SU-DHL-6 (cell line): Measurements from ENCODE around the gene WDR75.

Source experiments
- H2AFZ ChIP-seq: fragments of 200-600 bp; sonication (generic); 2 replicates; pipeline ENCODE4 v1.6.1; 2014; ENCODE audit warnings: low read depth, mild to moderate bottlenecking, moderate library complexity, mixed read lengths, antibody characterized with exemption, low read length; ENCODE audit not compliant: severe bottlenecking
- H3F3A ChIP-seq: fragments of 200-600 bp; shearing (Covaris generic); 2 replicates; pipeline ENCODE4 v1.6.0; 2016; ENCODE audit warnings: antibody characterized with exemption, mild to moderate bottlenecking; ENCODE audit not compliant: insufficient read depth
- H3K27ac ChIP-seq: fragments of 200-600 bp; sonication (generic); 2 replicates; pipeline ENCODE4 v1.5.1; 2016; ENCODE audit warnings: low read depth, mild to moderate bottlenecking, low read length, moderate library complexity, mixed read lengths
- H3K27me3 ChIP-seq: fragments of 200-600 bp; sonication (generic), shearing (Covaris generic); 2 replicates; pipeline ENCODE4 v1.6.0; 2014; ENCODE audit warnings: mild to moderate bottlenecking, low read length
- H3K36me3 ChIP-seq: fragments of 200-600 bp; sonication (generic); 2 replicates; pipeline ENCODE4 v1.6.1; 2014; ENCODE audit warnings: mild to moderate bottlenecking, low read length, mixed read lengths
- H3K4me2 ChIP-seq: fragments of 300-600, 200-600 bp; shearing (Covaris generic), sonication (generic); 2 replicates; pipeline ENCODE4 v1.6.0; 2014; ENCODE audit warnings: low read length, low read depth, mild to moderate bottlenecking; ENCODE audit not compliant: poor library complexity, severe bottlenecking
- H3K4me3 ChIP-seq: fragments of 200-600 bp; sonication (generic); 2 replicates; pipeline ENCODE4 v1.5.1; 2014; ENCODE audit warnings: antibody characterized with exemption, low read length, mild to moderate bottlenecking, mixed read lengths; ENCODE audit not compliant: insufficient read depth, poor library complexity, severe bottlenecking
- H3K79me2 ChIP-seq: fragments of 200-600 bp; sonication (generic); 2 replicates; pipeline ENCODE4 v1.6.1; 2014; ENCODE audit warnings: mild to moderate bottlenecking, low read length, moderate library complexity; ENCODE audit not compliant: insufficient read depth
- H3K9ac ChIP-seq: fragments of 200-600 bp; sonication (generic); 2 replicates; pipeline ENCODE4 v1.7.0; 2014; ENCODE audit warnings: mild to moderate bottlenecking, low read length
- H3K9me2 ChIP-seq: fragments of 200-600 bp; sonication (generic); replicated peaks from 2 replicates; pipeline ENCODE4 v1.6.1; 2014; ENCODE audit warnings: low read length; ENCODE audit not compliant: insufficient read depth
- H3K9me3 ChIP-seq: fragments of 200-600 bp; sonication (generic); 2 replicates; pipeline ENCODE4 v1.6.1; 2014; ENCODE audit warnings: low read length, mixed read lengths; ENCODE audit not compliant: insufficient read depth
- H4K20me1 ChIP-seq: fragments of 200-600 bp; sonication (generic); 2 replicates; pipeline ENCODE4 v1.6.1; 2014; ENCODE audit warnings: low read depth, mild to moderate bottlenecking, antibody characterized with exemption, low read length, moderate library complexity, mixed read lengths
- CTCF ChIP-seq: fragments of 200-600 bp; sonication (generic); IDR thresholded peaks from one replicate; pipeline ENCODE4 v1.5.1; 2017; ENCODE audit warnings: antibody characterized with exemption, mild to moderate bottlenecking, low read length, moderate library complexity; ENCODE audit not compliant: insufficient read depth, poor library complexity, severe bottlenecking
- EZH2phosphoT487 ChIP-seq: fragments of 200-600 bp; sonication (generic), shearing (Covaris generic); conservative IDR thresholded peaks from 2 replicates; pipeline ENCODE4 v1.6.1; 2018; ENCODE audit warnings: mild to moderate bottlenecking, antibody characterized with exemption, low read length, moderate library complexity, mixed read lengths

Gene WDR75

GRCh38 chr2:189424961-189425360 lies 16.3 kb upstream of the WDR75 start:
- no peak overlapping the region for H3K4me2 ChIP-seq
- no peak overlapping the region for H2AFZ ChIP-seq
- no peak overlapping the region for H3K9ac ChIP-seq
- TF ChIP-seq CTCF: no peak
- no peak for TF ChIP-seq EZH2phosphoT487
- no peaks in the 10 kb centered on the region for H3K79me2 ChIP-seq
- no peaks in the 10 kb centered on the region for H3K9me2 ChIP-seq
- no peak overlapping the region for H3K27ac ChIP-seq
- H3K4me3 ChIP-seq: no peak overlapping the region
- no peaks in the 10 kb centered on the region for H3K9me3 ChIP-seq
- H3F3A ChIP-seq: no peaks in the 10 kb centered on the region
- no peaks in the 10 kb centered on the region for H4K20me1 ChIP-seq
- H3K27me3 ChIP-seq: no peaks in the 10 kb centered on the region; the same call in 1 of the 2 replicates
- no peaks in the 10 kb centered on the region for H3K36me3 ChIP-seq

GRCh38 chr2:189425676-189426075 lies 15.6 kb upstream of the WDR75 start:
- no peaks in the 10 kb centered on the region for H3F3A ChIP-seq
- H3K9ac ChIP-seq: no peak overlapping the region
- H3K27ac ChIP-seq: no peak overlapping the region
- no peaks in the 10 kb centered on the region for H3K36me3 ChIP-seq
- H3K27me3 ChIP-seq: no peaks in the 10 kb centered on the region; the same call in 1 of the 2 replicates
- no peak for TF ChIP-seq CTCF
- no peak for TF ChIP-seq EZH2phosphoT487
- H2AFZ ChIP-seq: no peak overlapping the region
- H3K9me3 ChIP-seq: no peaks in the 10 kb centered on the region
- no peaks in the 10 kb centered on the region for H3K79me2 ChIP-seq
- H3K4me3 ChIP-seq: no peak overlapping the region
- H4K20me1 ChIP-seq: no peaks in the 10 kb centered on the region
- no peaks in the 10 kb centered on the region for H3K9me2 ChIP-seq
- no peak overlapping the region for H3K4me2 ChIP-seq

GRCh38 chr2:189426886-189427285 lies 14.4 kb upstream of the WDR75 start:
- TF ChIP-seq EZH2phosphoT487 (no peak), CTCF (no peak)
- H3F3A ChIP-seq: no peaks in the 10 kb centered on the region
- no peak overlapping the region for H3K4me2 ChIP-seq
- H3K79me2 ChIP-seq: no peaks in the 10 kb centered on the region
- H4K20me1 ChIP-seq: no peaks in the 10 kb centered on the region
- no peaks in the 10 kb centered on the region; the same call in 1 of the 2 replicates for H3K27me3 ChIP-seq
- H2AFZ ChIP-seq: no peak overlapping the region
- no peak overlapping the region for H3K9ac ChIP-seq
- no peaks in the 10 kb centered on the region for H3K36me3 ChIP-seq
- H3K27ac ChIP-seq: no peak overlapping the region
- no peaks in the 10 kb centered on the region for H3K9me3 ChIP-seq
- no peak overlapping the region for H3K4me3 ChIP-seq
- no peaks in the 10 kb centered on the region for H3K9me2 ChIP-seq
